HL-60/S4 treated with phorbol 12-myristate 13-acetate at 8.2 ng/mL for 4 days and 3 days (cell line): ENCODE data around the gene LAMB4.

ENCODE experiments used
- in situ Hi-C: fragments of 300-500 bp; cut with MboI; formaldehyde crosslinking; loops from 2 replicates; pipeline ENCODE4 v1.15.0; 2022; ENCODE audit warnings: low sequenced_read_pairs

LAMB4 gene

GRCh38 chr7:108018668-108019067, 111.5 kb downstream of the LAMB4 start:
- in situ Hi-C loops = no loop called here

GRCh38 chr7:108017776-108018151, 112.4 kb downstream of the LAMB4 start:
- in situ Hi-C loops = no loop called here

GRCh38 chr7:108016841-108017775, 113.1 kb downstream of the LAMB4 start:
- in situ Hi-C loops = no loop called here

- in situ Hi-C loops = no loop called here
Measured at GRCh38 chr7:108015740-108016139, 114.4 kb downstream of the LAMB4 start.

GRCh38 chr7:108014747-108015682, 115.1 kb downstream of the LAMB4 start:
- in situ Hi-C loops = no loop called here

GRCh38 chr7:108014215-108014614, 115.9 kb downstream of the LAMB4 start:
- in situ Hi-C loops = no loop called here

- in situ Hi-C loops = no loop called here
Measured at GRCh38 chr7:108012499-108013430, 117.4 kb downstream of the LAMB4 start.

- in situ Hi-C loops = no loop called here
Measured at GRCh38 chr7:108010377-108010776, 119.8 kb downstream of the LAMB4 start.

GRCh38 chr7:108009873-108010272, 120.3 kb downstream of the LAMB4 start:
- in situ Hi-C loops = no loop called here

- in situ Hi-C loops = no loop called here
Measured at GRCh38 chr7:108008827-108009226, 121.3 kb downstream of the LAMB4 start.

- in situ Hi-C loops = no loop called here
Measured at GRCh38 chr7:108008240-108008639, 121.9 kb downstream of the LAMB4 start.

- in situ Hi-C loops = no loop called here
Measured at GRCh38 chr7:108007762-108008161, 122.4 kb downstream of the LAMB4 start.

- in situ Hi-C loops = no loop called here
Measured at GRCh38 chr7:108007261-108007660, 122.9 kb downstream of the LAMB4 start.

GRCh38 chr7:108004220-108005142, 125.7 kb downstream of the LAMB4 start:
- in situ Hi-C loops = no loop called here

- in situ Hi-C loops = no loop called here
Measured at GRCh38 chr7:108003599-108003935, 126.6 kb downstream of the LAMB4 start.

- in situ Hi-C loops = no loop called here
Measured at GRCh38 chr7:108002726-108003598, 127.2 kb downstream of the LAMB4 start, which contains the start of gene LAMB1. Gene LAMB1 (minus strand): TSS chr7:108003161. CDS start chr7:108002885, 276 bp downstream.

GRCh38 chr7:108001764-108002725, 128.1 kb downstream of the LAMB4 start:
- in situ Hi-C loops = no loop called here
